Endothelial cell of umbilical vein (primary cell): ENCODE results near the gene NINL. TPM values are rescaled to one million over a fixed set of nuclear protein-coding genes. Genes with fewer than 3 reads are reported as not detected.
A peak's percentile ranks its signal among the peaks of the same experiment; 100 is the strongest.

ENCODE experiments used
- BruUV-seq: library from RNA; stranded (reverse); fragments of 400-500 nt; replicated peaks from 2 replicates; lab custom pipeline; 2021; lab: Mats Ljungman, UMichigan
- CTCF ChIA-PET: fragments of 300-600, 350-600 bp; sonication (Branson Sonifier 250); formaldehyde crosslinking; loops from one replicate; lab custom pipeline; 2021; ENCODE audit warnings: antibody characterized with exemption, inconsistent platforms; lab: Charles Lee
- POLR2A ChIA-PET: fragments of 300-600, 350-600 bp; sonication (Branson Sonifier 250); formaldehyde crosslinking; loops from one replicate; lab custom pipeline; 2021; ENCODE audit warnings: antibody characterized with exemption, inconsistent platforms; lab: Charles Lee
- DNase-seq: peaks from one replicate; pipeline ENCODE4 v3.0.0-alpha.2; 2011; ENCODE audit warnings: low read depth, low spot score
- FAIRE-seq: peaks from 2 replicates; lab custom pipeline; 2011; peaks lifted over from hg19 to GRCh38; lab: Jason Lieb, UNC
- H2AFZ ChIP-seq: 2 replicates; pipeline ENCODE4 v1.6.0; 2012; ENCODE audit warnings: low read depth, low read length, control low read depth, inconsistent platforms
- H3K27ac ChIP-seq: 2 replicates; pipeline ENCODE4 v1.5.1; 2011; ENCODE audit warnings: low read depth, mild to moderate bottlenecking, control low read depth, low read length, moderate library complexity; ENCODE audit not compliant: insufficient read depth
- H3K27me3 ChIP-seq, 2 experiments: 2 replicates each; pipeline versions ENCODE4 v1.6.0 to v1.6.1; 2011; ENCODE audit warnings: low read length in 2 of 2, mixed read lengths in 1 of 2; ENCODE audit not compliant: control insufficient read depth in 2 of 2, insufficient read depth in 2 of 2
- H3K36me3 ChIP-seq, 2 experiments: 2 replicates in 1 of 2; 3 replicates in 1 of 2; pipeline ENCODE4 v1.5.1; 2011; ENCODE audit warnings: low read length in 2 of 2, mild to moderate bottlenecking in 1 of 2, moderate library complexity in 1 of 2; ENCODE audit not compliant: control insufficient read depth in 2 of 2, insufficient read depth in 2 of 2; ENCODE audit errors: extremely low read depth in 1 of 2
- H3K4me1 ChIP-seq: 3 replicates; pipeline ENCODE4 v1.5.1; 2011; ENCODE audit warnings: mild to moderate bottlenecking, low read length; ENCODE audit not compliant: control insufficient read depth, insufficient read depth; ENCODE audit errors: extremely low read depth
- H3K4me2 ChIP-seq: 2 replicates; pipeline ENCODE4 v1.6.1; 2011; ENCODE audit warnings: low read length, control low read depth, mixed read lengths; ENCODE audit not compliant: insufficient read depth
- H3K4me3 ChIP-seq, 3 experiments: fragments of 200-600 bp in 1 of 3; sonication (generic), shearing (Covaris generic) in 1 of 3; replicated peaks in 1 of 3; 2 replicates each; pipeline ENCODE4 v1.5.1; 2011 to 2016; ENCODE audit warnings: control low read depth in 3 of 3, low read length in 3 of 3, mild to moderate bottlenecking in 2 of 3, inconsistent platforms in 1 of 3, low read depth in 1 of 3, moderate library complexity in 1 of 3; ENCODE audit not compliant: insufficient read depth in 1 of 3
- H3K79me2 ChIP-seq: 2 replicates; pipeline ENCODE4 v1.6.0; 2012; ENCODE audit warnings: low read length, inconsistent platforms; ENCODE audit not compliant: control insufficient read depth, insufficient read depth
- H3K9ac ChIP-seq: replicated peaks from 2 replicates; pipeline ENCODE3; 2011; ENCODE audit warnings: low read length, control low read depth; ENCODE audit not compliant: insufficient read depth; ENCODE audit errors: extremely low read depth
- H3K9me1 ChIP-seq: replicated peaks from 3 replicates; pipeline ENCODE4 v1.6.0; 2011; ENCODE audit warnings: mild to moderate bottlenecking, low read length; ENCODE audit not compliant: control insufficient read depth, insufficient read depth; ENCODE audit errors: extremely low read depth
- H3K9me3 ChIP-seq: replicated peaks from 2 replicates; pipeline ENCODE4 v1.5.1; 2012; ENCODE audit warnings: low read length, inconsistent platforms; ENCODE audit not compliant: control insufficient read depth, insufficient read depth
- H4K20me1 ChIP-seq: replicated peaks from 2 replicates; pipeline ENCODE3; 2011; ENCODE audit warnings: mild to moderate bottlenecking, low read length; ENCODE audit not compliant: control insufficient read depth, insufficient read depth; ENCODE audit errors: extremely low read depth
- EZH2 ChIP-seq: IDR thresholded peaks from 2 replicates; pipeline ENCODE4 v1.6.1; 2012; ENCODE audit warnings: borderline replicate concordance, low read depth, mild to moderate bottlenecking, moderate library complexity, low read length, inconsistent platforms; ENCODE audit not compliant: severe bottlenecking
- FOS ChIP-seq: IDR thresholded peaks from 2 replicates; pipeline ENCODE4 v1.6.1; 2011; ENCODE audit warnings: mild to moderate bottlenecking, low read length, moderate library complexity, borderline replicate concordance; ENCODE audit not compliant: insufficient read depth
- GATA2 ChIP-seq: IDR thresholded peaks from 2 replicates; pipeline ENCODE4 v1.7.0; 2011; ENCODE audit warnings: low read depth, mild to moderate bottlenecking, moderate library complexity, mixed read lengths, low read length; ENCODE audit not compliant: insufficient read length, insufficient read depth
- JUN ChIP-seq: IDR thresholded peaks from 2 replicates; pipeline ENCODE4 v1.6.1; 2011; ENCODE audit warnings: borderline replicate concordance, low read depth; ENCODE audit not compliant: insufficient read length, insufficient read depth
- MYC ChIP-seq: IDR thresholded peaks from one replicate; pipeline ENCODE4 v1.6.1; 2011; ENCODE audit warnings: mild to moderate bottlenecking, low read depth, low read length
- POLR2A ChIP-seq: IDR thresholded peaks from 2 replicates; pipeline ENCODE4 v1.6.1; 2012; ENCODE audit warnings: low read depth, mild to moderate bottlenecking, control low read depth, low read length
- dilution Hi-C: fragments of 300-500 bp; cut with MboI; formaldehyde crosslinking; loops from one replicate; pipeline ENCODE4 v1.15.0; 2019; ENCODE audit warnings: low sequenced_read_pairs; ENCODE audit not compliant: extremely low pct_ligation_motif_present
- intact Hi-C: fragments of 100-400 bp; cut with micrococcal nuclease; formaldehyde crosslinking; loops from one replicate; pipeline ENCODE4 v1.10.0; 2022
- polyA plus RNA-seq, 4 experiments: library from polyadenylated mRNA; depleted of rRNA in 3 of 4; stranded (reverse) in 3 of 4; unstranded in 1 of 4; fragments of >200 nt; gene quantifications; 2 replicates each; pipeline versions ENCODE4 v1.2.1 to v1.2.3, GENCODE V29; 2011 to 2012; ENCODE audit warnings: missing spikeins in 1 of 4
- total RNA-seq: library from RNA; stranded (reverse); gene quantifications from 2 replicates; pipeline ENCODE4 v1.2.3, GENCODE V29; 2021
- TF ChIP-seq, protein P1 (sequence below), 2 donors: IDR thresholded peaks; 1 replicate in 1 of 2; 2 replicates in 1 of 2; pipeline ENCODE4 v1.5.1; 2011; ENCODE audit warnings: low read length in 2 of 2, mild to moderate bottlenecking in 2 of 2, moderate library complexity in 2 of 2, control low read depth in 1 of 2, inconsistent platforms in 1 of 2, low read depth in 1 of 2; ENCODE audit not compliant: insufficient read depth in 1 of 2; ENCODE audit errors: extremely low read depth in 1 of 2
- TF ChIP-seq, protein P2 (sequence below): IDR thresholded peaks from 2 replicates; pipeline ENCODE4 v1.6.1; 2011; ENCODE audit not compliant: insufficient read depth, insufficient read length

NINL gene
- total and polyA plus RNA-seq, 2 donors (not counting 3 experiments of a cell fraction or from before 2014, with no cell fraction given): 13.2 to 25.5 TPM

DNA sequence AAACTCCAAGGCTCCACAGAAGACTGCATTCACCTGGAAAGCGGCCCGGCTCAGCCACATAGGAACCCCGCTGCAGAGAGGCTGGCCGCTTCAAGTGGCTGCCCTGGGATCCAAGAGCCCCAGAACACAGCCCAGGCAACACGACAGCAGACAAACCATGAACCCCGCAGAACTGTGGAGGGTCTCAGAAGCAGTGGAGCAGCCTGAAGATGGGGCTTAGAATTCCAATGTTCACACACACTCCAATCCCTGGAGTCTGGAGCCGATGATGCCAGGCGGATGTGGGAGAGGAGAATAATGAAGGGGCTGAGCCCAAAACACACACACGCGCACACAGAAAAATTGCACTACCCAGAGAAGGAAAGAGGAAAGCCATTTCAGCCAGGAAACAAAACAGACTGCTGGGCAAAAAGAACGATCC lies 52.4 kb downstream of the NINL start:
- FAIRE-seq (no peak), DNase-seq (peak; percentile 63)
- H4K20me1 ChIP-seq: no peaks in the 10 kb centered on the region
- peak overlapping the region; percentile 18 for H2AFZ ChIP-seq
- H3K79me2 ChIP-seq: peaks cover 5% of the 10 kb centered on the region
- H3K9me1 ChIP-seq: no peaks in the 10 kb centered on the region
- peaks cover 0 to 3% of the 10 kb centered on the region in 2 experiments for H3K36me3 ChIP-seq
- ChIA-PET CTCF (no interaction called here), POLR2A (no interaction called here)
- peak overlapping the region in 1 of 3 experiments; percentile 10 for H3K4me3 ChIP-seq
- no peaks in the 10 kb centered on the region for H3K9me3 ChIP-seq
- no peak overlapping the region for H3K27ac ChIP-seq
- peaks cover 11% of the 10 kb centered on the region for H3K4me1 ChIP-seq
- peak overlapping the region; percentile 3 for H3K4me2 ChIP-seq
- no peak overlapping the region for H3K9ac ChIP-seq
- TF ChIP-seq FOS: no peak
- TF ChIP-seq, protein P1, sequence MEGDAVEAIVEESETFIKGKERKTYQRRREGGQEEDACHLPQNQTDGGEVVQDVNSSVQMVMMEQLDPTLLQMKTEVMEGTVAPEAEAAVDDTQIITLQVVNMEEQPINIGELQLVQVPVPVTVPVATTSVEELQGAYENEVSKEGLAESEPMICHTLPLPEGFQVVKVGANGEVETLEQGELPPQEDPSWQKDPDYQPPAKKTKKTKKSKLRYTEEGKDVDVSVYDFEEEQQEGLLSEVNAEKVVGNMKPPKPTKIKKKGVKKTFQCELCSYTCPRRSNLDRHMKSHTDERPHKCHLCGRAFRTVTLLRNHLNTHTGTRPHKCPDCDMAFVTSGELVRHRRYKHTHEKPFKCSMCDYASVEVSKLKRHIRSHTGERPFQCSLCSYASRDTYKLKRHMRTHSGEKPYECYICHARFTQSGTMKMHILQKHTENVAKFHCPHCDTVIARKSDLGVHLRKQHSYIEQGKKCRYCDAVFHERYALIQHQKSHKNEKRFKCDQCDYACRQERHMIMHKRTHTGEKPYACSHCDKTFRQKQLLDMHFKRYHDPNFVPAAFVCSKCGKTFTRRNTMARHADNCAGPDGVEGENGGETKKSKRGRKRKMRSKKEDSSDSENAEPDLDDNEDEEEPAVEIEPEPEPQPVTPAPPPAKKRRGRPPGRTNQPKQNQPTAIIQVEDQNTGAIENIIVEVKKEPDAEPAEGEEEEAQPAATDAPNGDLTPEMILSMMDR (IDR thresholded peaks at IDR 0.05; ENCODE audit: extremely low read depth in 1 of 2, insufficient read depth in 1 of 2, low read depth in 1 of 2, low read length in 2 of 2): no peak
- TF ChIP-seq POLR2A: no peak
- no peak for TF ChIP-seq MYC
- TF ChIP-seq GATA2: no peak
- TF ChIP-seq, protein P2, sequence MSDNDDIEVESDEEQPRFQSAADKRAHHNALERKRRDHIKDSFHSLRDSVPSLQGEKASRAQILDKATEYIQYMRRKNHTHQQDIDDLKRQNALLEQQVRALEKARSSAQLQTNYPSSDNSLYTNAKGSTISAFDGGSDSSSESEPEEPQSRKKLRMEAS: no peak
- TF ChIP-seq EZH2: no peak
- no peak for TF ChIP-seq JUN
- no TSS peak for BruUV-seq
- dilution Hi-C loops: no loop called here
- no peaks in the 10 kb centered on the region for H3K27me3 ChIP-seq
- intact Hi-C loops: loop anchor here (1.0 kb wide), 2 partner anchors 48 to 300 kb away; no protein-coding TSS in a partner anchor
